Hindlimb muscle (tissue), 1 donor: Measurements from ENCODE around the gene TEX38. TPM values are rescaled to one million over a fixed set of nuclear protein-coding genes. Genes with fewer than 3 reads are reported as not detected.

Source experiments
- polyA plus RNA-seq: library from polyadenylated mRNA; unstranded; fragments of 120-200 nt; gene quantifications from one replicate; pipeline ENCODE4 v1.2.1, GENCODE V29; 2013; ENCODE audit not compliant: insufficient read length

The TEX38 gene
- polyA plus RNA-seq, 1 donor = 0.28 TPM

Other genes with a start within 250 kb of the TEX38 start
- not detected for gene DMBX1, start 182.0 kb upstream of the TEX38 start, polyA plus RNA-seq
- gene KNCN, start 120.2 kb upstream of the TEX38 start, polyA plus RNA-seq = not detected
- 34.1 TPM for gene MKNK1, start 67.6 kb upstream of the TEX38 start, polyA plus RNA-seq
- 12.3 TPM for gene MOB3C, start 55.0 kb upstream of the TEX38 start, polyA plus RNA-seq
- gene ATPAF1, start 3.5 kb upstream of the TEX38 start, polyA plus RNA-seq = 51.7 TPM
- gene EFCAB14, start 47.3 kb downstream of the TEX38 start, polyA plus RNA-seq = 95.7 TPM
- gene CYP4B1, start 127.2 kb downstream of the TEX38 start, polyA plus RNA-seq = not detected